IMR-90 (cell line): Measurements from ENCODE around the gene LPO. TPM values are rescaled to one million over a fixed set of nuclear protein-coding genes. Genes with fewer than 3 reads are reported as not detected.

Experiments used
- ATAC-seq: fragments of 200-7000 bp; cut with Tn5 transposase; 2 replicates; pipeline ENCODE4 v1.9.1; 2020; ENCODE audit warnings: low read depth, mild to moderate bottlenecking, moderate library complexity
- BruUV-seq: library from RNA; stranded (reverse); fragments of 400-500 nt; replicated peaks from 2 replicates; lab custom pipeline; 2021; lab: Mats Ljungman, UMichigan
- CTCF ChIA-PET: fragments of 300-600 bp; formaldehyde crosslinking; extraction: SDS; loops from one replicate; lab custom pipeline; 2021; ENCODE audit warnings: antibody characterized with exemption; lab: Yijun Ruan, JAX
- POLR2A ChIA-PET: fragments of 300-600 bp; sonication (Branson Sonifier 250); formaldehyde crosslinking; loops from one replicate; lab custom pipeline; 2022; ENCODE audit warnings: antibody characterized with exemption; ENCODE audit not compliant: unreplicated experiment; lab: Charles Lee
- DNase-seq: peaks from one replicate; pipeline ENCODE4 v3.0.0; 2013
- H2AFZ ChIP-seq: replicated peaks from 2 replicates; pipeline ENCODE3; 2013; ENCODE audit warnings: low read length, mild to moderate bottlenecking; ENCODE audit not compliant: poor library complexity
- H2AK5ac ChIP-seq: 2 replicates; pipeline ENCODE4 v1.6.1; 2013; ENCODE audit warnings: low read depth, low read length, inconsistent platforms
- H2AK9ac ChIP-seq: replicated peaks from 2 replicates; pipeline ENCODE3; 2013; ENCODE audit warnings: mild to moderate bottlenecking, low read depth, low read length, moderate library complexity; ENCODE audit not compliant: poor library complexity
- H2BK120ac ChIP-seq: 2 replicates; pipeline ENCODE4 v1.6.1; 2013; ENCODE audit warnings: low read depth, low read length, inconsistent platforms
- H2BK15ac ChIP-seq: 3 replicates; pipeline ENCODE4 v1.6.1; 2013; ENCODE audit warnings: low read depth, low read length, inconsistent platforms
- H2BK20ac ChIP-seq: 2 replicates; pipeline ENCODE4 v1.6.1; 2013; ENCODE audit warnings: low read depth, mild to moderate bottlenecking, inconsistent platforms, low read length, moderate library complexity
- H2BK5ac ChIP-seq: 2 replicates; pipeline ENCODE4 v1.6.1; 2013; ENCODE audit warnings: mild to moderate bottlenecking, low read depth, low read length, inconsistent platforms; ENCODE audit not compliant: poor library complexity, severe bottlenecking
- H3K14ac ChIP-seq: replicated peaks from 2 replicates; pipeline ENCODE4 v1.6.1; 2013; ENCODE audit warnings: low read depth, low read length, inconsistent platforms
- H3K18ac ChIP-seq: 2 replicates; pipeline ENCODE4 v1.6.1; 2013; ENCODE audit warnings: low read depth, low read length, control low read depth
- H3K23ac ChIP-seq: 2 replicates; pipeline ENCODE4 v1.6.1; 2013; ENCODE audit warnings: low read depth, low read length, inconsistent platforms
- H3K27ac ChIP-seq: 2 replicates; pipeline ENCODE4 v1.5.1; 2013; ENCODE audit warnings: mild to moderate bottlenecking, control low read depth, low read length; ENCODE audit not compliant: insufficient read depth
- H3K27me3 ChIP-seq: 2 replicates; pipeline ENCODE4 v1.6.1; 2013; ENCODE audit warnings: low read length; ENCODE audit not compliant: control insufficient read depth, insufficient read depth
- H3K36me3 ChIP-seq: 2 replicates; pipeline ENCODE4 v1.6.1; 2013; ENCODE audit warnings: low read length, mixed read lengths; ENCODE audit not compliant: control insufficient read depth, insufficient read depth
- H3K4ac ChIP-seq: 2 replicates; pipeline ENCODE4 v1.6.1; 2013; ENCODE audit warnings: low read depth, low read length, inconsistent platforms
- H3K4me1 ChIP-seq: 2 replicates; pipeline ENCODE4 v1.6.1; 2013; ENCODE audit warnings: low read length, mixed read lengths; ENCODE audit not compliant: control insufficient read depth, insufficient read depth
- H3K4me2 ChIP-seq: 2 replicates; pipeline ENCODE4 v1.6.1; 2013; ENCODE audit warnings: low read depth, mild to moderate bottlenecking, control low read depth, low read length, moderate library complexity
- H3K4me3 ChIP-seq: 2 replicates; pipeline ENCODE4 v1.5.1; 2013; ENCODE audit warnings: low read depth, mild to moderate bottlenecking, control low read depth, low read length, moderate library complexity; ENCODE audit not compliant: insufficient read depth
- H3K56ac ChIP-seq: 2 replicates; pipeline ENCODE4 v1.6.1; 2013; ENCODE audit warnings: low read length, inconsistent platforms; ENCODE audit not compliant: insufficient read depth; ENCODE audit errors: extremely low read depth
- H3K79me1 ChIP-seq, 2 experiments: 2 replicates each; pipeline ENCODE4 v1.6.1; 2013; ENCODE audit warnings: low read length in 2 of 2, inconsistent platforms in 1 of 2, low read depth in 1 of 2
- H3K9ac ChIP-seq: 2 replicates; pipeline ENCODE4 v1.6.1; 2013; ENCODE audit warnings: low read depth, low read length, control low read depth
- H3K9me1 ChIP-seq: 2 replicates; pipeline ENCODE4 v1.6.1; 2013; ENCODE audit warnings: low read length, inconsistent platforms; ENCODE audit not compliant: insufficient read depth
- H3K9me3 ChIP-seq: 2 replicates; pipeline ENCODE4 v1.6.1; 2013; ENCODE audit warnings: low read length; ENCODE audit not compliant: control insufficient read depth, insufficient read depth
- H4K20me1 ChIP-seq: 2 replicates; pipeline ENCODE4 v1.6.1; 2013; ENCODE audit warnings: low read length, inconsistent platforms; ENCODE audit not compliant: insufficient read depth
- H4K5ac ChIP-seq: 2 replicates; pipeline ENCODE4 v1.6.1; 2013; ENCODE audit warnings: mild to moderate bottlenecking, low read depth, low read length, control low read depth
- H4K8ac ChIP-seq, 2 experiments: 2 replicates each; pipeline ENCODE4 v1.6.1; 2013; ENCODE audit warnings: low read depth in 2 of 2, low read length in 2 of 2, control low read depth in 1 of 2, inconsistent platforms in 1 of 2
- H4K91ac ChIP-seq: 2 replicates; pipeline ENCODE4 v1.6.1; 2013; ENCODE audit warnings: low read depth, low read length, inconsistent platforms; ENCODE audit not compliant: insufficient read depth
- BHLHE40 ChIP-seq: fragments of 150-350 bp; IDR thresholded peaks from 2 replicates; pipeline ENCODE4 v1.6.1; 2016; ENCODE audit warnings: mild to moderate bottlenecking, low read depth, low read length
- CEBPB ChIP-seq: IDR thresholded peaks from 2 replicates; pipeline ENCODE4 v1.6.1; 2012; ENCODE audit warnings: low read depth, low read length, improper control_type of control experiment
- CHD1 ChIP-seq: IDR thresholded peaks from 2 replicates; pipeline ENCODE4 v1.6.1; 2012; ENCODE audit warnings: low read depth, low read length, improper control_type of control experiment
- FOS ChIP-seq: fragments of 150-350 bp; IDR thresholded peaks from 2 replicates; pipeline ENCODE4 v1.6.1; 2016; ENCODE audit warnings: low read depth, low read length
- MAFK ChIP-seq: IDR thresholded peaks from 2 replicates; pipeline ENCODE4 v1.6.1; 2012; ENCODE audit warnings: low read depth, low read length, improper control_type of control experiment
- MAZ ChIP-seq: IDR thresholded peaks from 2 replicates; pipeline ENCODE4 v1.6.1; 2012; ENCODE audit warnings: low read depth, mild to moderate bottlenecking, low read length, improper control_type of control experiment, moderate library complexity, borderline replicate concordance
- MXI1 ChIP-seq: IDR thresholded peaks from 2 replicates; pipeline ENCODE4 v1.6.1; 2012; ENCODE audit warnings: low read depth, mild to moderate bottlenecking, low read length, moderate library complexity, borderline replicate concordance
- NFE2L2 ChIP-seq: fragments of 150-350 bp; IDR thresholded peaks from 2 replicates; pipeline ENCODE4 v1.6.1; 2016; ENCODE audit warnings: low read depth, mild to moderate bottlenecking, low read length
- POLR2A ChIP-seq: IDR thresholded peaks from 2 replicates; pipeline ENCODE4 v1.6.1; 2012; ENCODE audit warnings: mild to moderate bottlenecking, low read depth, low read length
- RAD21 ChIP-seq: IDR thresholded peaks from 2 replicates; pipeline ENCODE4 v1.6.1; 2012; ENCODE audit warnings: low read length, improper control_type of control experiment
- RCOR1 ChIP-seq: IDR thresholded peaks from 2 replicates; pipeline ENCODE4 v1.6.1; 2012; ENCODE audit warnings: mild to moderate bottlenecking, low read length, improper control_type of control experiment; ENCODE audit not compliant: insufficient replicate concordance
- RFX5 ChIP-seq: IDR thresholded peaks from 2 replicates; pipeline ENCODE4 v1.8.0; 2012; ENCODE audit warnings: low read depth, mild to moderate bottlenecking, low read length, moderate library complexity
- SMC3 ChIP-seq: fragments of 150-350 bp; IDR thresholded peaks from 2 replicates; pipeline ENCODE4 v1.6.1; 2016; ENCODE audit warnings: low read depth, mild to moderate bottlenecking, antibody characterized with exemption, low read length, moderate library complexity
- USF2 ChIP-seq: fragments of 150-350 bp; IDR thresholded peaks from 2 replicates; pipeline ENCODE4 v1.6.1; 2017; ENCODE audit warnings: mild to moderate bottlenecking, antibody characterized with exemption, low read length, low read depth
- WGBS, 2 experiments: methylation state at CpG; one replicate each; pipeline versions ENCODE4 v1.1.5 to v1.1.7; 2013; ENCODE audit warnings: missing lambda C conversion rate in 2 of 2; ENCODE audit not compliant: insufficient read length in 1 of 2; ENCODE audit errors: extremely low coverage in 2 of 2; 5-methylcytosine and 5-hydroxymethylcytosine counted together
- dilution Hi-C: fragments of 300-500 bp; cut with HindIII; formaldehyde crosslinking; loops from one replicate; pipeline ENCODE4 v1.14.3; 2018; ENCODE audit warnings: low sequenced_read_pairs; ENCODE audit not compliant: unreplicated experiment
- in situ Hi-C: fragments of 300-500 bp; cut with MboI; formaldehyde crosslinking; loops from 3 replicates; pipeline ENCODE4 v1.14.3; 2019; ENCODE audit warnings: low sequenced_read_pairs, inconsistent platforms, mixed read lengths
- intact Hi-C: fragments of 100-400 bp; cut with micrococcal nuclease; formaldehyde crosslinking; loops from 2 replicates; pipeline ENCODE4 v1.10.0; 2022
- polyA plus RNA-seq, 3 experiments: library from polyadenylated mRNA; depleted of rRNA; stranded (reverse); fragments of >200 nt; gene quantifications; 2 replicates each; pipeline ENCODE4 v1.2.3, GENCODE V29; 2012; ENCODE audit warnings: low replicate concordance in 1 of 3
- total RNA-seq: library from RNA; depleted of rRNA; stranded (reverse); fragments of >200 nt; gene quantifications from 2 replicates; pipeline ENCODE4 v1.2.3, GENCODE V29; 2012
- TF ChIP-seq, protein P1 (sequence below): fragments of 150-350 bp; IDR thresholded peaks from 2 replicates; pipeline ENCODE4 v1.6.1; 2016; ENCODE audit warnings: low read depth, mild to moderate bottlenecking, low read length, moderate library complexity, borderline replicate concordance
- TF ChIP-seq, protein P2 (sequence below): conservative IDR thresholded peaks from 2 replicates; pipeline ENCODE4 v1.5.1; 2012; ENCODE audit warnings: mild to moderate bottlenecking, low read depth, low read length, improper control_type of control experiment

LPO gene
- total and polyA plus RNA-seq, 2 of the 4 experiments (the other 2 are of a cell fraction) = not detected

GRCh38 chr17:58192612-58193011, 45.8 kb upstream of the LPO start, which contains the start of gene EPX:
Gene EPX, plus strand, starts transcription at chr17:58192726. Its CDS starts 121 bp downstream, at chr17:58192847.
- no peaks in the 10 kb centered on the region for H3K36me3 ChIP-seq
- ChIA-PET POLR2A (no interaction called here), CTCF (no interaction called here)
- no peak within 1 kb of the TSS for H3K27ac ChIP-seq
- peaks cover 12% of the 10 kb centered on the region for H3K27me3 ChIP-seq
- H3K4ac ChIP-seq = no peak within 1 kb of the TSS
- ATAC-seq = no peak
- dilution Hi-C loops = no loop called here
- peaks cover 4% of the 10 kb centered on the region; the same call in 1 of the 2 replicates for H3K9me1 ChIP-seq
- H3K14ac ChIP-seq = no peak within 1 kb of the TSS
- H3K56ac ChIP-seq = no peak within 1 kb of the TSS
- no peak within 1 kb of the TSS for H3K4me3 ChIP-seq
- DNase-seq = no peak
- no peak within 1 kb of the TSS for H4K91ac ChIP-seq
- H4K20me1 ChIP-seq = no peaks in the 10 kb centered on the region
- no peak within 1 kb of the TSS for H2AFZ ChIP-seq
- H3K23ac ChIP-seq = no peak within 1 kb of the TSS
- H2BK15ac ChIP-seq = no peak within 1 kb of the TSS
- no peaks in the 10 kb centered on the region for H3K79me1 ChIP-seq
- intact Hi-C loops = no loop called here
- no peak within 1 kb of the TSS for H2AK9ac ChIP-seq
- H2BK120ac ChIP-seq = no peak within 1 kb of the TSS
- H3K9ac ChIP-seq = no peak within 1 kb of the TSS
- H2BK5ac ChIP-seq = no peak within 1 kb of the TSS
- in situ Hi-C loops = no loop called here
- no TSS peak for BruUV-seq
- no peaks in the 10 kb centered on the region for H3K9me3 ChIP-seq
- H4K8ac ChIP-seq = no peak within 1 kb of the TSS
- H4K5ac ChIP-seq = no peak within 1 kb of the TSS
- no peaks in the 10 kb centered on the region for H3K4me1 ChIP-seq
- H3K18ac ChIP-seq = no peak within 1 kb of the TSS
- WGBS, 2 experiments = no CpG with 5 or more reads among the region's 6 CpGs
- TF ChIP-seq, protein P1, sequence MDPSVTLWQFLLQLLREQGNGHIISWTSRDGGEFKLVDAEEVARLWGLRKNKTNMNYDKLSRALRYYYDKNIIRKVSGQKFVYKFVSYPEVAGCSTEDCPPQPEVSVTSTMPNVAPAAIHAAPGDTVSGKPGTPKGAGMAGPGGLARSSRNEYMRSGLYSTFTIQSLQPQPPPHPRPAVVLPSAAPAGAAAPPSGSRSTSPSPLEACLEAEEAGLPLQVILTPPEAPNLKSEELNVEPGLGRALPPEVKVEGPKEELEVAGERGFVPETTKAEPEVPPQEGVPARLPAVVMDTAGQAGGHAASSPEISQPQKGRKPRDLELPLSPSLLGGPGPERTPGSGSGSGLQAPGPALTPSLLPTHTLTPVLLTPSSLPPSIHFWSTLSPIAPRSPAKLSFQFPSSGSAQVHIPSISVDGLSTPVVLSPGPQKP = no peak
- TF ChIP-seq CHD1 (no peak), MXI1 (no peak), POLR2A (no peak), USF2 (no peak), RAD21 (no peak), MAFK (no peak), MAZ (no peak), NFE2L2 (no peak), SMC3 (no peak), RCOR1 (no peak), BHLHE40 (no peak), FOS (no peak), CEBPB (no peak), RFX5 (no peak)
- TF ChIP-seq, protein P2, sequence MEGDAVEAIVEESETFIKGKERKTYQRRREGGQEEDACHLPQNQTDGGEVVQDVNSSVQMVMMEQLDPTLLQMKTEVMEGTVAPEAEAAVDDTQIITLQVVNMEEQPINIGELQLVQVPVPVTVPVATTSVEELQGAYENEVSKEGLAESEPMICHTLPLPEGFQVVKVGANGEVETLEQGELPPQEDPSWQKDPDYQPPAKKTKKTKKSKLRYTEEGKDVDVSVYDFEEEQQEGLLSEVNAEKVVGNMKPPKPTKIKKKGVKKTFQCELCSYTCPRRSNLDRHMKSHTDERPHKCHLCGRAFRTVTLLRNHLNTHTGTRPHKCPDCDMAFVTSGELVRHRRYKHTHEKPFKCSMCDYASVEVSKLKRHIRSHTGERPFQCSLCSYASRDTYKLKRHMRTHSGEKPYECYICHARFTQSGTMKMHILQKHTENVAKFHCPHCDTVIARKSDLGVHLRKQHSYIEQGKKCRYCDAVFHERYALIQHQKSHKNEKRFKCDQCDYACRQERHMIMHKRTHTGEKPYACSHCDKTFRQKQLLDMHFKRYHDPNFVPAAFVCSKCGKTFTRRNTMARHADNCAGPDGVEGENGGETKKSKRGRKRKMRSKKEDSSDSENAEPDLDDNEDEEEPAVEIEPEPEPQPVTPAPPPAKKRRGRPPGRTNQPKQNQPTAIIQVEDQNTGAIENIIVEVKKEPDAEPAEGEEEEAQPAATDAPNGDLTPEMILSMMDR = no peak
- no peak within 1 kb of the TSS for H2BK20ac ChIP-seq
- no peak within 1 kb of the TSS for H3K4me2 ChIP-seq
- H2AK5ac ChIP-seq = no peak within 1 kb of the TSS
